SK-N-SH treated with all-trans-retinoic acid at 6 μM for 48 hours (cell line): ENCODE results near the gene RERG.

Source experiments
- CREB5 ChIP-seq: fragments of 250-450 bp; sonication (Bioruptor Pico); IDR thresholded peaks from 2 replicates; pipeline ENCODE4 v1.5.1; 2020; ENCODE audit warnings: low read depth, mild to moderate bottlenecking, moderate library complexity
- CSRNP3 ChIP-seq: fragments of 250-450 bp; sonication (Bioruptor Pico); IDR thresholded peaks from 2 replicates; pipeline ENCODE4 v1.5.1; 2021; ENCODE audit warnings: mild to moderate bottlenecking, moderate library complexity
- PATZ1 ChIP-seq: fragments of 250-450 bp; sonication (Bioruptor Pico); IDR thresholded peaks from 2 replicates; pipeline ENCODE4 v1.8.0; 2020; ENCODE audit warnings: mild to moderate bottlenecking, moderate library complexity, borderline replicate concordance
- POU6F1 ChIP-seq: fragments of 250-450 bp; sonication (Bioruptor Pico); IDR thresholded peaks from 2 replicates; pipeline ENCODE4 v1.8.0; 2021; ENCODE audit warnings: low read depth, mild to moderate bottlenecking, moderate library complexity, borderline replicate concordance
- PPARA ChIP-seq: fragments of 250-450 bp; sonication (Bioruptor Pico); IDR thresholded peaks from 2 replicates; pipeline ENCODE4 v1.5.0; 2020; ENCODE audit warnings: mild to moderate bottlenecking, borderline replicate concordance
- RARB ChIP-seq: fragments of 250-450 bp; sonication (Bioruptor Pico); IDR thresholded peaks from 2 replicates; pipeline ENCODE4 v1.8.0; 2021; ENCODE audit warnings: mild to moderate bottlenecking, moderate library complexity
- ZC3H10 ChIP-seq: fragments of 250-450 bp; sonication (Bioruptor Pico); IDR thresholded peaks from 2 replicates; pipeline ENCODE4 v1.5.1; 2021; ENCODE audit warnings: mild to moderate bottlenecking, moderate library complexity
- ZFP3 ChIP-seq: fragments of 250-450 bp; sonication (Bioruptor Pico); IDR thresholded peaks from 2 replicates; pipeline ENCODE4 v1.5.0; 2020; ENCODE audit warnings: mild to moderate bottlenecking, moderate library complexity
- ZNF565 ChIP-seq: fragments of 450-650 bp; formaldehyde crosslinking; conservative IDR thresholded peaks from 2 replicates; pipeline ENCODE4 v1.5.0; 2020; ENCODE audit warnings: low read depth, mild to moderate bottlenecking, moderate library complexity
- ZNF70 ChIP-seq: fragments of 450-650 bp; formaldehyde crosslinking; IDR thresholded peaks from 2 replicates; pipeline ENCODE4 v1.5.0; 2020; ENCODE audit warnings: mild to moderate bottlenecking, moderate library complexity
- ZNF8 ChIP-seq: fragments of 450-650 bp; formaldehyde crosslinking; IDR thresholded peaks from 2 replicates; pipeline ENCODE4 v1.5.0; 2020; ENCODE audit warnings: mild to moderate bottlenecking, moderate library complexity

GRCh38 chr12:15256761-15257160 is 35.5 kb upstream of the RERG start:
- TF ChIP-seq CSRNP3 (CRISPR knock-in tag) (no peak), ZNF565 (CRISPR knock-in tag) (no peak), PATZ1 (CRISPR knock-in tag) (no peak), PPARA (CRISPR knock-in tag) (no peak), ZC3H10 (CRISPR knock-in tag) (no peak), RARB (no peak), CREB5 (CRISPR knock-in tag) (no peak), POU6F1 (CRISPR knock-in tag) (no peak), ZFP3 (no peak), ZNF8 (no peak), ZNF70 (CRISPR knock-in tag) (no peak)
